HEK293T (cell line): ENCODE measurements around the gene WIPF2.

ENCODE experiments used
- CTCF ChIA-PET: fragments of 350-600 bp; formaldehyde crosslinking; extraction: SDS; loops from one replicate; lab custom pipeline; 2021; ENCODE audit warnings: antibody characterized with exemption, inconsistent platforms; lab: Yijun Ruan, JAX
- POLR2A ChIA-PET: fragments of 350-600 bp; formaldehyde crosslinking; extraction: SDS; loops from one replicate; lab custom pipeline; 2020; ENCODE audit warnings: antibody characterized with exemption, inconsistent platforms; lab: Yijun Ruan, JAX
- DNase-seq: peaks from one replicate; pipeline ENCODE4 v3.0.0; 2012; ENCODE audit warnings: mixed read lengths; ENCODE audit errors: extremely low spot score
- ARNT ChIP-seq: fragments of 450-650 bp; IDR thresholded peaks from 2 replicates; pipeline ENCODE4 v1.6.1; 2017; ENCODE audit warnings: mild to moderate bottlenecking
- BHLHE40 ChIP-seq: fragments of 450-650 bp; IDR thresholded peaks from 2 replicates; pipeline ENCODE4 v1.6.1; 2016; ENCODE audit warnings: mild to moderate bottlenecking, moderate library complexity, borderline replicate concordance
- CTBP1 ChIP-seq: fragments of 450-650 bp; IDR thresholded peaks from 2 replicates; pipeline ENCODE4 v1.6.1; 2016; ENCODE audit warnings: borderline replicate concordance
- ELF4 ChIP-seq: fragments of 450-650 bp; IDR thresholded peaks from 2 replicates; pipeline ENCODE4 v1.6.1; 2017; ENCODE audit warnings: antibody characterized with exemption
- FOXA1 ChIP-seq: fragments of 450-650 bp; IDR thresholded peaks from 2 replicates; pipeline ENCODE4 v1.6.1; 2016; ENCODE audit warnings: mild to moderate bottlenecking
- FOXK2 ChIP-seq: fragments of 450-650 bp; IDR thresholded peaks from 2 replicates; pipeline ENCODE4 v1.6.1; 2016; ENCODE audit warnings: mild to moderate bottlenecking
- FOXM1 ChIP-seq: fragments of 450-650 bp; IDR thresholded peaks from 2 replicates; pipeline ENCODE4 v1.6.1; 2017; ENCODE audit warnings: mild to moderate bottlenecking, borderline replicate concordance
- HDGF ChIP-seq: fragments of 450-650 bp; IDR thresholded peaks from 2 replicates; pipeline ENCODE4 v1.6.1; 2017; ENCODE audit warnings: antibody characterized with exemption, borderline replicate concordance
- L3MBTL2 ChIP-seq: fragments of 450-650 bp; conservative IDR thresholded peaks from 2 replicates; pipeline ENCODE4 v1.6.1; 2016; ENCODE audit warnings: mild to moderate bottlenecking
- LEF1 ChIP-seq: fragments of 450-650 bp; IDR thresholded peaks from 2 replicates; pipeline ENCODE4 v1.6.1; 2017; ENCODE audit warnings: mild to moderate bottlenecking, borderline replicate concordance
- NFRKB ChIP-seq: fragments of 450-650 bp; IDR thresholded peaks from 2 replicates; pipeline ENCODE4 v1.6.1; 2016; ENCODE audit warnings: mild to moderate bottlenecking, moderate library complexity
- SP1 ChIP-seq: fragments of 450-650 bp; IDR thresholded peaks from 2 replicates; pipeline ENCODE4 v1.6.1; 2017
- SUZ12 ChIP-seq: fragments of 450-650 bp; IDR thresholded peaks from 2 replicates; pipeline ENCODE4 v1.6.1; 2016; ENCODE audit warnings: mild to moderate bottlenecking
- TARDBP ChIP-seq: fragments of 450-650 bp; IDR thresholded peaks from 2 replicates; pipeline ENCODE4 v1.6.1; 2016
- ZNF384 ChIP-seq: fragments of 450-650 bp; IDR thresholded peaks from 2 replicates; pipeline ENCODE4 v1.6.1; 2016
- TF ChIP-seq, protein P1 (sequence below): fragments of 450-650 bp; IDR thresholded peaks from 2 replicates; pipeline ENCODE4 v1.6.1; 2016

WIPF2 gene

DNA sequence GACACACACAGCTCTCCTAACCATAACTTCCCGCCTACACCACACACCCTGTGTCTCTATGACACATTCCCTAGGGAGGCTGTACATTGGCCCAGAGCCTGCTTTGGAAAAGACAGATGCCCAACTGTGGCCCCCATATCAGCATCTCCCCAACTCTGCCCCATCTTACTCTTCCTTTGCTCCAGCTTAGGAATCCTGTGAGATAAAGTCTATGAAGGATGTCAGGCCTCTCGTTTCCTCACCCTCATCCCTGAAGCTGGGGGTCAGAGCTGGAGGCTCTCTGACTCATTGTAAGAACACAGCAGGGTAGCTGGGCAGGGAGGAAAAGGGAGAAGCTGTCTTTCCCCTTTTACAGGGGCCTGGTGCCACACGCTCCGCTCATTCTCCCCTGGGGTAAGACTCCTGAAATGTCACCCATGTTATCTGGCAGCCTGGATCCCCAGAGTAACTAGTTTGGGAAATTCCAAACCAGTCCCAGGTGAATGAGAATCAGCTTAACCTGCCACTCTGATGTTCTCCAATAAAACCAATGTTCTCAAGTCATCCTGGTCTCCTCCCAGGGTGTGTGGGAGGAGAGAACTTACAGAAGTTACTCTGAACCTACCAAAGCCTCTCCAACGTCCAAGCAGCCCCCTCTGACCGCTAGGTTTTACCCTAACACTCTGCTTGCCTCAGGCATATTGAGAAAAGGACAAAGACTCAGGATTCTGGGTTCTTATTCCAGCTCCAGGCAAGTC is 39.0 kb upstream of the WIPF2 start:
- DNase-seq = no peak
- TF ChIP-seq ARNT (no peak), LEF1 (no peak), BHLHE40 (no peak)
- CTCF ChIA-PET = no interaction called here
- POLR2A ChIA-PET = interaction anchor here (0.8 kb wide), 1 partner anchor 67 kb away, joined by 3 read pairs; no protein-coding TSS in a partner anchor

DNA sequence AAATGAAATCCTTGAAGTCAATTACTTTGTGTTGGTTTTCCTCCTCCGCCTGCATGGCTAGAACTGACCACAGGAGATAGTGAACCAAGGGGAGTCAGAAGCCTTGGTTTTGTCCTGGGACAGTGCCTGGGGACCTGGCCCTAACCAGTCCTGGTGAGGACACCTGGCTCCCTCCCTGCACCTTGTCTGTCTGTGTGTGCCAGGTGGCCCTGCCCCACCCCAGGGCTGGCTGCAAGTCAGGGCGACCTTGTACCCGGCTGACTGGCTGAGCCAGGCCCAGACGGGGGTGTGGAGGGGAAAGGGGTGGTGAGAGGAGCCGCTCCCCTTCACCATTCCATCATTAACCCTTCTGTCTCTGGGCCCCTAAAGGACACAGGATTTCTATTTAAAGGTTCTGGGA is 38.4 kb upstream of the WIPF2 start:
- ChIA-PET POLR2A (interaction anchor here (0.8 kb wide), 1 partner anchor 67 kb away, joined by 3 read pairs; no protein-coding TSS in a partner anchor), CTCF (no interaction called here)
- DNase-seq = no peak
- TF ChIP-seq L3MBTL2 (no peak), ARNT (no peak), TARDBP (no peak), FOXK2 (no peak), FOXA1 (no peak), ZNF384 (no peak), LEF1 (no peak), NFRKB (no peak), SP1 (no peak), ELF4 (no peak), BHLHE40 (no peak)
- TF ChIP-seq, protein P1, sequence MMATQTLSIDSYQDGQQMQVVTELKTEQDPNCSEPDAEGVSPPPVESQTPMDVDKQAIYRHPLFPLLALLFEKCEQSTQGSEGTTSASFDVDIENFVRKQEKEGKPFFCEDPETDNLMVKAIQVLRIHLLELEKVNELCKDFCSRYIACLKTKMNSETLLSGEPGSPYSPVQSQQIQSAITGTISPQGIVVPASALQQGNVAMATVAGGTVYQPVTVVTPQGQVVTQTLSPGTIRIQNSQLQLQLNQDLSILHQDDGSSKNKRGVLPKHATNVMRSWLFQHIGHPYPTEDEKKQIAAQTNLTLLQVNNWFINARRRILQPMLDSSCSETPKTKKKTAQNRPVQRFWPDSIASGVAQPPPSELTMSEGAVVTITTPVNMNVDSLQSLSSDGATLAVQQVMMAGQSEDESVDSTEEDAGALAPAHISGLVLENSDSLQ = no peak

GRCh38 chr17:40181205-40181604 is 37.9 kb upstream of the WIPF2 start:
- POLR2A ChIA-PET = no interaction called here
- TF ChIP-seq CTBP1 (no peak), ARNT (no peak), FOXA1 (no peak), L3MBTL2 (no peak), ELF4 (no peak), FOXM1 (no peak), SP1 (no peak), FOXK2 (no peak), ZNF384 (no peak), BHLHE40 (no peak)
- TF ChIP-seq, protein P1 = no peak
- no peak for DNase-seq
- CTCF ChIA-PET = no interaction called here

DNA sequence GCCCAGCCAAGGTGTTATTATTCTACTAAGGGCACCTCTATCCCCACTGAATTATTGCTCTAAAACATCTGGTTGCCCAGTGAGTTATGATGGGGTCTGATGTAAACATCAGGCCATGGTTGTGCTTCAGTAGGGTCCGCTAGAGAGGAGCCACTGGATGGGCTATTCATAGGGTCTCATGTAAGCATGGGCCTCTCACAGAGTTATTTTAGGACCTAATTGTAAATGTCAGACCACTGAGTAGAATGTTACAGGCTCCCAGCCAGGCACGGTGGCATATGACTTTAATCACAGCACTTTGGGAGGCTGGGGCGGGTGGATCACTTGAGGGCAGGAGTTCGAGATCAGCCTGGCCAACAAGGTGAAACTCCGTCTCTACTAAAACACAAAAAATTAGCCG is 36.5 kb upstream of the WIPF2 start:
- TF ChIP-seq NFRKB (no peak), CTBP1 (no peak), FOXM1 (no peak), ZNF384 (no peak)
- ChIA-PET CTCF (no interaction called here), POLR2A (interaction anchor here (1.3 kb wide), 1 partner anchor 42 kb away, joined by 3 read pairs; the partner anchor contains the start of gene CASC3)

DNA sequence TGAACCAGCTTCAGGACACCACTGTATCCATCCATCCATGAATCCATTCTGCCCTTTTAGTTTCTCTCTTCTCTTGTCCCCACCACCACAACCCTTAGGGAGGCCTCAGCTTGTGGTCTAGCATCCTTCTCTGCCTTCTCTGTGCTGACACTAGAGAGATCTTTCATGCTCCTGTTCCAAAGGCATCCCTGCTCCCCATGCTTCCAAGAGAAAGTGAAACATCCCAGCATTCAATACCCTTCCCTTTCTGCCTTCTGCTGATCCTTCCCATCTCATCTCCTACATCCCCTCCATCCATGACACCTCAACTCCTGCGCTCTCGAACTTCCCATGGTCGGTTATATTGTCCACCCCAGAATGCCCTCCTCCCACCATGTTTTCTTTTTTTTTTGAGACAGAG is 31.9 kb upstream of the WIPF2 start:
- ChIA-PET CTCF (interaction anchor here (0.6 kb wide), 1 partner anchor 12 kb away, joined by 4 read pairs; no protein-coding TSS in a partner anchor), POLR2A (no interaction called here)
- no peak for TF ChIP-seq FOXA1
- no peak for TF ChIP-seq ARNT
- no peak for TF ChIP-seq ZNF384
- no peak for TF ChIP-seq ELF4
- TF ChIP-seq, protein P1 = no peak
- no peak for TF ChIP-seq HDGF
- no peak for TF ChIP-seq FOXK2
- no peak for TF ChIP-seq FOXM1
- TF ChIP-seq L3MBTL2 = no peak
- no peak for TF ChIP-seq BHLHE40
- TF ChIP-seq CTBP1 = no peak
- DNase-seq = no peak

More for the DNA sequence above, 36.5 kb upstream of the WIPF2 start:
- DNase-seq = no peak

GRCh38 chr17:40188694-40189093 is 30.4 kb upstream of the WIPF2 start:
- DNase-seq = no peak
- ChIA-PET POLR2A (interaction anchor here (0.8 kb wide), 1 partner anchor 75 kb away, joined by 3 read pairs; no protein-coding TSS in a partner anchor), CTCF (interaction anchor here (0.7 kb wide), 1 partner anchor 161 kb away, joined by 3 read pairs; no protein-coding TSS in a partner anchor)
- no peak for TF ChIP-seq ARNT
- no peak for TF ChIP-seq FOXA1
- no peak for TF ChIP-seq SUZ12
- TF ChIP-seq CTBP1 = no peak
- no peak for TF ChIP-seq SP1
- TF ChIP-seq L3MBTL2 = no peak
- TF ChIP-seq, protein P1 = no peak
- TF ChIP-seq ZNF384 = no peak
- no peak for TF ChIP-seq LEF1
- TF ChIP-seq TARDBP = no peak
- no peak for TF ChIP-seq ELF4
- no peak for TF ChIP-seq FOXK2
- TF ChIP-seq BHLHE40 = no peak
- no peak for TF ChIP-seq FOXM1
- TF ChIP-seq NFRKB = no peak
